ENCODE data around the gene ZNF195.
"Not testable (repeated sequence)": the region's sequence is repeated elsewhere in the genome, so short reads cannot be mapped to it uniquely, and the experiment has no call there.

ZNF195 gene

GRCh38 chr11:3412837-3413236 lies 33.9 kb upstream of the ZNF195 start:
- no peak overlapping the region for H3K4me3 ChIP-seq (ENCODE audit: control insufficient read depth, low read depth, low read length)
- TF ChIP-seq CTCF (conservative IDR thresholded peaks at IDR 0.05; ENCODE audit: control insufficient read depth, insufficient read depth, low read depth, low read length): no peak
- DNase-seq (ENCODE audit: low read depth): no peak

GRCh38 chr11:3408722-3409121 lies 29.8 kb upstream of the ZNF195 start:
- DNase-seq (ENCODE audit: low read depth): peak; percentile 68
- peak; percentile 72 for TF ChIP-seq CTCF (conservative IDR thresholded peaks at IDR 0.05; ENCODE audit: control insufficient read depth, insufficient read depth, low read depth, low read length)

DNA sequence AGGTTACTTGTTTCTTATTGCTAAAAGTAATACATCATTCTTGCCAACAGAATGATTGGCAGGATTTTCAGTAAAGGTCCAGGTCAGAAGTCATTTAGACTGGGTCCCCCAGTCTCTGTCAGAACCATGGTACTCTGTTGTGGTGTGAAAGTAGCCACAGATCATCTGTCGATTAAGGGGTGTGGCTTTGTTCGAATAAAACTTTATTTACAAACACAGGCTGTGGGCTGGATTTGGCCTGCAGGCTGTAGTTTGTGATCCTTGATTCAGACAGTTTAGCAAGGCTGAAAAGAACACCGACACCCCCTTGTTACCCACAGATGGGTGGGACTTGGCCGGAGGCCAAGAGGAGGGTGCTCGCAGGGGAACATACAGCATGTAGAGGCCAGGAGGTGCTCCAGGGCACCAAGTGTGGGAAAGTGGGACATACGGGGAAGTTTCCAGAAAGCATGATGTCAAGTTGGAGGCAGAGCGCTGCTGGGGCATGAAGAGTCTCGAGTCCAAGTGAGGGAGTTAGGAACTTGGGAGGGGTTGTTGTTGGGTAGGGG lies 29.2 kb upstream of the ZNF195 start:
- not testable (repeated sequence) for H3K4me3 ChIP-seq (ENCODE audit: control insufficient read depth, low read depth, low read length); DNase-seq (ENCODE audit: low read depth)

More at GRCh38 chr11:3408722-3409121, 29.8 kb upstream of the ZNF195 start:
- H3K4me3 ChIP-seq (ENCODE audit: control insufficient read depth, low read depth, low read length): not testable (repeated sequence)

GRCh38 chr11:3406937-3407336 lies 28.0 kb upstream of the ZNF195 start:
- not testable (repeated sequence) for H3K4me3 ChIP-seq (ENCODE audit: control insufficient read depth, low read depth, low read length); DNase-seq (ENCODE audit: low read depth)

DNA sequence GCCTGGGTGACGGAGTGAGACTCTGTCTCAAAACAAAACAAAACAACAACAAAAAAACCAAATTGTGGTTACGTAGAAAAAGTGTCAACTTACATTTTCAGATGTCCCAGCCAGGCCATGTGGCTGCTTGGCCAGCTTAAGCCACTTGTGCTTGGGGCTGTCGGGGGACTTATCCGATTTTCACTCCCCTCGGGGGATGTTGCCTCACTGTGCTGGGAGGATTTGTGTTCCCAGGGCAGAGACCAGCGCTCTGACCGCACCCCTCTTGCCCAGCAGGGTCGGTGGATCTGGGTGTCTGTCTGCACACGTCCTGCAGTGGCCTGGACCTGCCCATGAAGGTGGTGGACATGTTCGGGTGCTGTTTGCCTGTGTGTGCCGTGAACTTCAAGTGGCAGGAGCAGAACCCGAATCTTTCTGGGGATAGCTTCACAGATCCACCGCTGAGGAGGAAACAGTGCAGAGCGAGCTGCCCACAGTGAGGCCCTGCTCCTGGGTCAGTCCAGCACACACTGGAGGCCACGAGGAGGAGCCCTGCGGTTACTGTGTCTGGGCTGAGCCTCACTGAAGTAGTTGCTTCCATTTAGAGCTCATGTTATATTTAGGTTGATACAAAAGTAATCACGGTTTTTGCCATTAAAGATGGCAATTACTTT lies 27.4 kb upstream of the ZNF195 start:
- DNase-seq (ENCODE audit: low read depth); H3K4me3 ChIP-seq (ENCODE audit: control insufficient read depth, low read depth, low read length): not testable (repeated sequence)

GRCh38 chr11:3404076-3404925 lies 25.4 kb upstream of the ZNF195 start:
- H3K4me3 ChIP-seq (ENCODE audit: control insufficient read depth, low read depth, low read length): not testable (repeated sequence)
- DNase-seq (ENCODE audit: low read depth): peak; percentile 58

DNA sequence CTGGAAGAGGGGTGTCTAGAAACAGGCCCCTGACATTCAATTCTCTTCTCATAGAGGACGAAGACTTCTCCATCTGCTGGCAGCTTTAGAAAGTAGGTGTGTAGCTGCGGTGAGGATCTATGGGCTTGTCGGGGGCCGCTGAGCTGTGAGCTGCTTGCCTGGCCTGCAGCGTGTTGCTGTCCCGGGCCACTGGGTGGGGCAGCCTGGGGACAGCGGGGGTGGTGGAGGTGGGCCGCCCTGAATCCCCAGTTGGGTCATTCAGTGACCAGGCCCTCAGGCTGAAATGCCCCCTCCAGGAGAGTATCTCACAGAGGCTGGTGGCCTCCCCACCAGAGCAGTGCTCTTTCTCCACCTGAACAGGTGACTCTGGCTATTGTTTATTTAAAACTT lies 23.9 kb upstream of the ZNF195 start:
- not testable (repeated sequence) for DNase-seq (ENCODE audit: low read depth); H3K4me3 ChIP-seq (ENCODE audit: control insufficient read depth, low read depth, low read length)

- H3K4me3 ChIP-seq (ENCODE audit: control insufficient read depth, low read depth, low read length): not testable (repeated sequence)
- DNase-seq (ENCODE audit: low read depth): peak; percentile 11
Measured at GRCh38 chr11:3402181-3402860, 23.4 kb upstream of the ZNF195 start.

DNA sequence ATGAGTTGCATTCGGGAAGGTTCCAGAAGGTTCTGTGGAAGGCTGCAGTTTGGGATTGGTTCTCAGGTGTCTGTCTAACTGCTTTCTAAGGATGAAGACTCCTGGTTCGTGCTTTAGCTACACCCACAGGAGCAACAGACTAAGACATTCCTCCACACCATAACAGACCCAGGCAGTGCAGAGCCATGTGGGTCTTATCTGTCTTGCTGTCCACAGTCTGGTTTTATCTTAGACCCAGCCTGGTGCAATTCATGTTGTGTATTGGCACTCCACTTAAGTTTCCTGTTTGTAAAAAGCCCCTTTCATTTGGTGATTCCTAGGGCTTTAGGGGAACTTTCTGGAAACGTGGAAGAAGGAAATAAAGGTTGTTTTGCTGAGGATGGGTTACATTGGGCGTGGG lies 22.1 kb upstream of the ZNF195 start:
- DNase-seq (ENCODE audit: low read depth); H3K4me3 ChIP-seq (ENCODE audit: control insufficient read depth, low read depth, low read length): not testable (repeated sequence)

GRCh38 chr11:3398509-3398908 lies 19.6 kb upstream of the ZNF195 start:
- not testable (repeated sequence) for DNase-seq (ENCODE audit: low read depth); H3K4me3 ChIP-seq (ENCODE audit: control insufficient read depth, low read depth, low read length)

DNA sequence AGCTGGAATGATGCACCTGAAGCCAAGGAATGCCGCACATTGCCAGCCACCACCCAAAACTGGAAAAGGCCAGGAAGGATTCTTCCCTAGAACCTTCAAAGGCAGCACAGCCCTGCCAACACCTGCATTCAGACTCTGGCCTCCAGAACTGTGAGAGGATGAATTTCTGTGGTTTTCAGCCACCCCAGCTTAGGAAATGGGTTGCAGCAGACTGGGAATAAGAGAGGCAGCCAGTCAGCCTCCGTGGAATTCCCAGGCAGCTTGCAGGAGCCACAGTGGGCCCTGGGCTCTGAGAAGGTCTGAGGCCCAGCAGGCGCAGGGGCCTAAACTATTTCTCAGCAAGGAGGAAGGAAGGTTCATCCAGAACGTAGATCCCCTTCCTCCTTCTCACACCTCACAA lies 19.2 kb upstream of the ZNF195 start:
- DNase-seq (ENCODE audit: low read depth); H3K4me3 ChIP-seq (ENCODE audit: control insufficient read depth, low read depth, low read length): not testable (repeated sequence)

DNA sequence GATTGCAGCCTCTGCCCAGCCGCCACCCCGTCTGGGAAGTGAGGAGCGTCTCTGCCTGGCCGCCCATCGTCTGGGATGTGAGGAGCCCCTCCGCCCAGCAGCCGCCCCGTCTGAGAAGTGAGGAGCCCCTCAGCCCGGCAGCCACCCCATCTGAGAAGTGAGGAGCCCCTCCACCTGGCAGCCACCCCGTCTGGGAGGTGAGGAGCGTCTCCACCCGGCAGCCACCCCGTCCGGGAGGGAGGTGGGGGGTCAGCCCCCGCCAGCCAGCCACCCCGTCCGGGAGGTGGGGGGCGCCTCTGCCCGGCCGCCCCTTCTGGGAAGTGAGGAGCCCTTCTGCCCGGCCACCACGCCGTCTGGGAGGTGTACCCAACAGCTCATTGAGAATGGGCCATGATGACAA lies 18.3 kb upstream of the ZNF195 start:
- DNase-seq (ENCODE audit: low read depth); H3K4me3 ChIP-seq (ENCODE audit: control insufficient read depth, low read depth, low read length): not testable (repeated sequence)

- not testable (repeated sequence) for H3K4me3 ChIP-seq (ENCODE audit: control insufficient read depth, low read depth, low read length); DNase-seq (ENCODE audit: low read depth)
Measured at GRCh38 chr11:3395468-3395867, 16.5 kb upstream of the ZNF195 start.

- H3K4me3 ChIP-seq (ENCODE audit: control insufficient read depth, low read depth, low read length); DNase-seq (ENCODE audit: low read depth): not testable (repeated sequence)
Measured at GRCh38 chr11:3394956-3395355, 16.0 kb upstream of the ZNF195 start.

DNA sequence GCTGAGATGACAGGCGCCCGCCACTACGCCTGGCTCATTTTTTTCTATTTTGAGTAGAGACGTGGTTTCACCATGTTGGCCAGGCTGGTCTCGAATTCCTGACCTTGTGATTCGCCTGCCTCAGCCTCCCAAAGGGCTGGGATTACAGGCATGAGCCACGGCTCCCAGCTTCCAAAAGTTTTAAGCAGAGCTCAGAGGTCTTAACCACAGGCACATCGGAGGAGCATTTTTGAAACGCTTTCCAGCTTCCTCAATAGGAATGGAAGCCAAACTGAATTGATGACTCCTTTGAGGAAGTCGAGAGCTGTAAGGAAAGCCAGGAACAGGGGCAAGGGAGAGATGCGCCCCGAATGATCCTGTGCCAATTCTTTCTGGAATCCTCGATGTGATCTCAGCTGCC lies 14.5 kb upstream of the ZNF195 start:
- not testable (repeated sequence) for H3K4me3 ChIP-seq (ENCODE audit: control insufficient read depth, low read depth, low read length)
- peak; percentile 56 for DNase-seq (ENCODE audit: low read depth)

Measured in fibroblast of mammary gland (primary cell).